ENCODE data around the gene TMPRSS13. TPM values are rescaled to one million over a fixed set of nuclear protein-coding genes. Genes with fewer than 3 reads are reported as not detected.

TMPRSS13 gene
- total and polyA plus RNA-seq, 5 donors: 0.07 to 0.11 TPM; not detected in 3

DNA sequence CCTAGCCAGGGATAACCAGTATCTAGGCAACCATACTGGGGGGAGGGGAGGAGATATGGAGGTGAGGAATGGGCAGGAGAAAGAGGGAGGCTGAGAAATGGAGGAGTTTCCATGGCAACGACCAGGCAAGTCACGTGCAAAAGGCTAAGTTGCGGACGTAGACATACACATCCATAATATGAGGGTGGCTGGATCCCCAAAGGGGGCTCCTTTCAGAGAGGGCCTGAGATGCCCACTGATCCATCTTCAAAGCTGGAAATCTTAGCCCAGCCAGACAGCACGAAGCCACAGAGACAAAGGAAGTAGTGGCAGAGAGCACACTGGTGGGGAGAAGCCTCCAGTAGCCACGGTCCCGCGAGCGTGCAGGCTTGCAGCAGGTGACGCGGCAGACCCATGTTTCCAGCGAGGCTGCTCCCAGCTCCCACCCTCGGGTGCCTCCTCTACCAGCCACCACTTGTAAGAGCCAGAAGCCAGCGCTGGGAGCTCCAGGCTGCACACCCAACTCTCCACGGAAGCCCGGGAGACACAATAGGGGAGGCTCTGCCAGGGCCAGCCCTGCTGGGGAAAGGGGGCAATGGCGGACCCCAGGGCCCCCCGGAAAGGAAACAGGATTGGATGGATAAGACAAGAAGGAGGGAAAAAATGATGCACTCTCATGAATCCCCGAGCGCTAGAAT lies 53.7 kb downstream of the TMPRSS13 start:
- no peaks in the 10 kb centered on the region for H3K9me3 ChIP-seq (ENCODE audit: control insufficient read depth, low read length)
- H3K27ac ChIP-seq (ENCODE audit: low read length): no peak overlapping the region
- peak overlapping the region; percentile 71 for H3K4me3 ChIP-seq (ENCODE audit: low read length)
- no peaks in the 10 kb centered on the region for H3K27me3 ChIP-seq (ENCODE audit: control insufficient read depth, insufficient read depth)
- DNase-seq (peak in 2 of 3 donors; percentile 67 to 73), ATAC-seq (peak; percentile 1)
- peaks cover 13% of the 10 kb centered on the region for H3K4me1 ChIP-seq (ENCODE audit: control insufficient read depth, insufficient read depth, low read length)
- 3% methylated on average over 20 of the region's 20 CpGs for WGBS
- intact Hi-C loops (cut with DNase I): no loop called here

DNA sequence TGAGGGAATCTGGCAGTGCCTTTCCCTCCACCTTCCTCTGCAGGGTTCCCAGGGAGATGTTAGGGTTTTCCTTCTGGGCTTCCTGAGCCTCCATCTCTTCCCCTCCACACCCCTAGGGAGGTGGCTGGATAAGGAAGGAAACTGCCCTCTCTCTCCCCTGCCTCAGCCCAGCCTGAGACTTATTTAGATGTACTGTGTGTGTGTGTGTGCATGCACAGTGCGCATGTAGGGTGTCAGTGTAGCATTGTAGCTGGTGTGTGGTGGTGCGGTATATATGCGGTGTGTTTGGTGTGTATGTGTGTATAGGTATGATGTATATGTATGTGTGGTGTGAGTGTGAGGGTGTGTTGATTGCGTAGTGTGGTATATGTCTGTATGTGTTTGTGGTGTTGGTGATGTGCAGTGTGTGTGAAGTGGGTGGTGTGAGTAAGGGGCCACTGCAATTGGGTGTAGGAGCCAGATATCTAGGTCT lies 54.3 kb downstream of the TMPRSS13 start:
- no peaks in the 10 kb centered on the region for H3K27me3 ChIP-seq (ENCODE audit: control insufficient read depth, insufficient read depth)
- no peak overlapping the region for H3K4me3 ChIP-seq (ENCODE audit: low read length)

DNA sequence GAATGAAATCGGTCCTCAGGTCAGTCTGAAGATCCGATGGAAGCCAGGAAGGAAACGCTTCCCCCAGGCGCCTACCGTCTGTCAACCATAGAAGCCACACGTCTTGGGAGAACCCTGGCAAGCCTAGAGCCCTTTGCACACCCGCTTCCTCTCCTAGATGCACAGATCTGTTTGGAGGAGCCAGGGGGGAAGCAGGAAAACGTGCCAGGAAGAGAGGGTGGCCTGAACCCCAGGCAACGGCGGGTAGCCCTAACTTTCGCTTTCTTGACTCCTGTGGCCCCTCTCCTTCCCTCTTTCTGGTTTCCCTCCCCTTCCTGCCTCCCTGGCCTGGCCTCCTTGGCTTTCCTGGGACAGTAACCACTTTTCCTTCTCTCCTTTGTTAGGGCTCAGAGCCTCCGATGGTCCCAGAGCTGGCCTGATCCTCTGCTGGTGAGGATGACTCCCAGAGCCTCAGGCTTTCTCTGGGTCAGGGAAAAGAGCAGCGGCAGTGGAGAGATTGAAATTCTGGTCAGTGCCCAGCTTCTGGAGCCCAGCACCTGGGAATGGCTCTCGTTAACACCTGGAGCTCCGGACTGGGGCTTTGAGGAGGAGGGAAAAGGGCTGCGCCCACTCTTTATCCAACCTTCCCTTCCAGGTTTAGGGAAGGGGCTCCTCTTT lies 54.8 kb downstream of the TMPRSS13 start:
- no peak overlapping the region for H3K4me3 ChIP-seq (ENCODE audit: low read length)
- intact Hi-C loops (cut with DNase I): no loop called here
- H3K4me1 ChIP-seq (ENCODE audit: control insufficient read depth, insufficient read depth, low read length): peaks cover 13% of the 10 kb centered on the region
- no peaks in the 10 kb centered on the region for H3K27me3 ChIP-seq (ENCODE audit: control insufficient read depth, insufficient read depth)
- DNase-seq (peak in 1 of 3 donors; percentile 56), ATAC-seq (no peak)
- no peaks in the 10 kb centered on the region for H3K9me3 ChIP-seq (ENCODE audit: control insufficient read depth, low read length)
- peak overlapping the region; percentile 2 for H3K27ac ChIP-seq (ENCODE audit: low read length)
- WGBS: 37% methylated on average over 16 of the region's 16 CpGs

More for the DNA sequence above, 54.3 kb downstream of the TMPRSS13 start:
- Histone ChIP-seq H3K4me1 (ENCODE audit: control insufficient read depth, insufficient read depth, low read length) (peaks cover 13% of the 10 kb centered on the region), H3K9me3 (ENCODE audit: control insufficient read depth, low read length) (no peaks in the 10 kb centered on the region), H3K27ac (ENCODE audit: low read length) (peak overlapping the region; percentile 2)
- ATAC-seq (peak in 1 of 2 donors; percentile 33), DNase-seq (no peak)
- intact Hi-C loops (cut with DNase I): no loop called here
- 61% methylated on average over 4 of the region's 4 CpGs for WGBS

DNA sequence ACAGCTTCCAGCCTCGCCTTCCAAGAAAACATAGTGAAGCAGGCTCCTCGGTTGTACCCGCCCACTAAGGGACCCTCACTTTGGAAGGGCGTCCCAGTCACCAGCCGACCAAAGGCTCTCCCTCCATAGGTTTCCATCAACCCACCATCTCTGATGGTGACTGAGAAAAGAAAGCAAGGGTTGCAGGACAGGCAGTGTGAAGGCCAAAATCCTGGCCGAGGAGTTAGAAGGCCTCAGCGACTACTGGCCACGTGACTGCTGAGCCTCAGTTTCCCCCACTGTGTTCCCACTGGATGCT lies 55.4 kb downstream of the TMPRSS13 start:
- no peak for DNase-seq
- 75% methylated on average over 8 of the region's 8 CpGs for WGBS
- H3K4me3 ChIP-seq (ENCODE audit: low read length): no peak overlapping the region
- H3K27ac ChIP-seq (ENCODE audit: low read length): no peak overlapping the region
- intact Hi-C loops (cut with DNase I): no loop called here
- H3K9me3 ChIP-seq (ENCODE audit: control insufficient read depth, low read length): no peaks in the 10 kb centered on the region
- H3K4me1 ChIP-seq (ENCODE audit: control insufficient read depth, insufficient read depth, low read length): peaks cover 13% of the 10 kb centered on the region
- H3K27me3 ChIP-seq (ENCODE audit: control insufficient read depth, insufficient read depth): no peaks in the 10 kb centered on the region
- ATAC-seq: no peak

DNA sequence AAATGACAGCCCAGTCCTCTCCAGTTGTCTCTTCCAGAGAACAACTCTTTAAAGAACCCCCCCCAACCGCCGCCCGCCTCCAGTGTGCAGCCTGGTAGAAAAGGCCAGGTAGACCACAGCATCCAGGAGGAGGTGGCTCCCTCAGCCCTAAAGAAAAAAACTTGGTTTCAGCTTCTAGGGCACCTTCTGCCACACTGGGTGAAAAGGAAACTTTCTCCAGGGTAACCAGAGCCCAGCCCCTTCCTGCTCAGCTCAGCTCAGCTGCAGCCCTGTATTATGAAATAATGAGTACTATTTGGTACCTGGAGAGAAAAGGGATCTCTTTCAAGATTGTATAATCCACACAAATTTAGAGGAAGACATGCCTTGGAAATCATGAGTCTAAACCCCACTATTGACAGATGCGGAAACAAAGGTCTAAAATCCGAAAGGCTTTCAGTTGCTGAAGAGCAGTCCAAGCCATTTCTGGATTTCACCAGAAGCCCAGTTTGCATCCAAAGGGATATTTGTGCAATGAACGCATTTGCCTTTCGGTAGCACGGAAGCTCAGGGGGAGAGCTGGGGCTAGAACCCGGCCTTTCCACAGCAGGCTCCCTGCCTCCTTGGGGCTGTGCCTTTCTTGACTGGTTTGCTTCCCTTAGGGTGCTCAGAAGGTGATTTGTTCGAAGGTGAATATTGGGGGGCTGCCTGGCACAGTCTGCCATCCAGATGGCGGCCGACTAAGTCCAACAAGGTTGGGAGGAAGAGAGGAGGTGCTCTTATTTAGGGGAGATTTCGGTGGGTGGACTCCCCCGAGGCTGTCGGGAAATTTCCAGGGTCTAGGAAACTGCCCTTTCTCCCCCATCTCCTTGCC lies 56.0 kb downstream of the TMPRSS13 start:
- ATAC-seq (no peak), DNase-seq (peak in 1 of 3 donors; percentile 47)
- Histone ChIP-seq H3K4me3 (ENCODE audit: low read length) (no peak overlapping the region), H3K9me3 (ENCODE audit: control insufficient read depth, low read length) (no peaks in the 10 kb centered on the region), H3K27ac (ENCODE audit: low read length) (no peak overlapping the region), H3K4me1 (ENCODE audit: control insufficient read depth, insufficient read depth, low read length) (peaks cover 13% of the 10 kb centered on the region), H3K27me3 (ENCODE audit: control insufficient read depth, insufficient read depth) (no peaks in the 10 kb centered on the region)
- intact Hi-C loops (cut with DNase I): no loop called here
- WGBS: 74% methylated on average over 15 of the region's 15 CpGs

DNA sequence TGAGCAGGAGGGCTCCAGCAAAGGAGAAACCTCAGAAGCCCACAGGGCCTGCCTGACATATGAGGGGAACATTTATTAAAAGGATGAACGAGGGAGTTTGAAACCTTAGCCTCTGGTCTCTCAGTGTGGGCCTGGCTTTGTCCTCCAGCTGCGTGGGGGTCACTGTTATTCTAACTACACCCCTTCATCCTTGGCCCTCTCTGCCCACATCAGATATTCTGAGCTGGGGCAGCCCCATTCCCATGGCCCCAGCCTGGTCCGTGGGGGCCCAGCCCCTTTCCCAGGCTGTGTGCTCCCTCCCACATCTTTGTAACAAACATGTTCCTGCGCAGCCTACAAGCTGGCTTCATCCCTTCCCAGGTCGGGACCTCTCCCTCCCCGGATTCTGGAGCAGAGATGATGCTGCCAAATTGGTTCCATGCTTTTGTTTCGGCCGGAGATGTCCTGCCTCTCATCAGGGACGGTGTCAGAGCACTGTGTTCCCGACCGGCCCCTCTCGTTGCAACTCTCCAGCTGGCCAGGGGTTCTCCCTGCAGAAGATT lies 56.7 kb downstream of the TMPRSS13 start:
- 37% methylated on average over 12 of the region's 12 CpGs for WGBS
- Histone ChIP-seq H3K4me1 (ENCODE audit: control insufficient read depth, insufficient read depth, low read length) (peaks cover 16% of the 10 kb centered on the region), H3K27ac (ENCODE audit: low read length) (no peak overlapping the region), H3K4me3 (ENCODE audit: low read length) (no peak overlapping the region), H3K9me3 (ENCODE audit: control insufficient read depth, low read length) (no peaks in the 10 kb centered on the region), H3K27me3 (ENCODE audit: control insufficient read depth, insufficient read depth) (no peaks in the 10 kb centered on the region)
- DNase-seq (peak in 1 of 3 donors; percentile 76), ATAC-seq (peak in 1 of 2 donors; percentile 9)
- intact Hi-C loops (cut with DNase I): no loop called here

DNA sequence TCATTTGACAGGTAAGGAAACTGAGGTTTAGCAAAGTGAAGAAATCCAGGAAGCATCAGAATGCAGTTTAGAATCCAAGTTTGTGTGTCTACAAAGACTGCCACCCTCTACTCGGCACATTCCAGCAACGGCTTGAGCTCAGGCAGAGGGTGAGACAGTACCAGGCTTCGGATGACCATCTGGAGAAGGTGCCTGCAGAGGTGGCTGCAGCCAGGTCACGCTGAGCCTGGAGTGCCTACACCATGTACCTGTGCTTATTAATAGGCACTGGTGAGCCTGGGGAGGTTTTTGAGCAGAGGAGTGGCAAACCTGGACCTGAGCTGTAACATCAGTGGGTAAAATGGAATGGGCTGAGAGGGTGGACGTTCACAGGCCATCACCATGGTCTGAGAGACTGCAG lies 57.4 kb downstream of the TMPRSS13 start:
- Histone ChIP-seq H3K4me1 (ENCODE audit: control insufficient read depth, insufficient read depth, low read length) (peaks cover 13% of the 10 kb centered on the region), H3K27me3 (ENCODE audit: control insufficient read depth, insufficient read depth) (no peaks in the 10 kb centered on the region), H3K27ac (ENCODE audit: low read length) (no peak overlapping the region), H3K4me3 (ENCODE audit: low read length) (no peak overlapping the region), H3K9me3 (ENCODE audit: control insufficient read depth, low read length) (no peaks in the 10 kb centered on the region)
- intact Hi-C loops (cut with DNase I): no loop called here
- ATAC-seq: no peak
- DNase-seq: no peak
- WGBS: 77% methylated on average over 5 of the region's 5 CpGs

DNA sequence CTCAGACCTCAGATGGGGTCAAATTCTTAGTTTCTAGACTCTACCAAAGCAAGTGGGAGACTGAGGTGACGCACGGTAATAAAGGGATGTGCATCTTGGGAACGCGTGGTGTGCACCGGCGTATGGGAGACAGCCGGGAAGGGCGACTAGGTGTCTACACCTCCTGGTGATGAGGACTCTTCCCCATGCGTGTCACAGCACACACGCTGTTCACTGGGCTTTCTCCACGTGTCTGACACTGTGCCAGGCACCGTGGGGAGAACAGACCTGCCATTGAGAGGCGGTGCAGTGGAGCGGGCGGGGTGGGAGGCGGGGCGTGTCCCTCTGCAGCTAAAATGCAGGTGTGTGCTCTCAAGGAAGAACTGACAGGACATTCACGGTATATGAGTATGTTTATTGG lies 58.0 kb downstream of the TMPRSS13 start:
- H3K4me1 ChIP-seq (ENCODE audit: control insufficient read depth, insufficient read depth, low read length): peaks cover 13% of the 10 kb centered on the region
- no peak overlapping the region for H3K27ac ChIP-seq (ENCODE audit: low read length)
- no peak for ATAC-seq
- intact Hi-C loops (cut with DNase I): no loop called here
- H3K27me3 ChIP-seq (ENCODE audit: control insufficient read depth, insufficient read depth): no peaks in the 10 kb centered on the region
- WGBS: 87% methylated on average over 18 of the region's 18 CpGs
- no peak for DNase-seq
- no peak overlapping the region for H3K4me3 ChIP-seq (ENCODE audit: low read length)
- no peaks in the 10 kb centered on the region for H3K9me3 ChIP-seq (ENCODE audit: control insufficient read depth, low read length)

DNA sequence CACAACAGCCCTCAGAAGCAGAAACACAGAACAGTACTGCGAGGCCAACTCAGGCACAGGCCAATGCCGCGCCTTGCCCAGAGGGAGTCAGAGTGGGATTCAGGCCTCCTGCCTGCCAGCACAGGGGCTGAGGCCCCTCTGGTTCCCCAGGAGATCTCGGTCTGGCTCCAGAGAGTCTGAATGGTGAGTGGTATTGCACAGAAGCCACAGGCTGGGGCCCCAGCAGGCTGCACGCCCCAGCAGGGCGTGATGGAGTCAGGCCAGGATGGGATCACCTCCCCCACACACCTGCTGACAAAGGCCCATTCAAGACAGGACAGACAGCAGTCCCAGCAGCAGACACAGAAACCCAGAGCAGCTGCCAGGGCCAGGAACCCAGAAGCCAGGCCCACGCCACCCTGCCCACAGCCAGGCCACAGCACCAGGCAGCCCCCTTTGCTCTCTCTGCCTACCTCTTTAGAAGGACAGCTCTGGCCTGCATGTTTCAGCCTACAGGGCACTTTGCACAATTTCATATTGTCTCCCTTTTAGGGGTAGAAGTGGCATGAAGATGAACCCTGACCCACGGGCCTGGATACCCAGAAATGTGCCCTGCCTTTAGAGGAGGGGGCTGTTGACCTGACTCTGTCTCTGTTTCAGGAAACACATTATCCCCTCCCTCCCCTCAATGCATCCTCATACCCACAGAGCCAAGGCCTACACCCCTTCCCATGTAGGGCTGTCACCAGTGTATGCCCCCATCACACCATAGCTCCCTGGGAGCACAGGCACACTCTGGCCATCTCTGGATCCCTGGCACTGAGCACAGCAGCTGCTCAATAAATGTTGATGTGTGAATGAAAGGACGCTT lies 58.9 kb downstream of the TMPRSS13 start:
- ATAC-seq (no peak), DNase-seq (no peak)
- no peaks in the 10 kb centered on the region for H3K9me3 ChIP-seq (ENCODE audit: control insufficient read depth, low read length)
- H3K27me3 ChIP-seq (ENCODE audit: control insufficient read depth, insufficient read depth): no peaks in the 10 kb centered on the region
- 62% methylated on average over 9 of the region's 9 CpGs for WGBS
- intact Hi-C loops (cut with DNase I): no loop called here
- peaks cover 13% of the 10 kb centered on the region for H3K4me1 ChIP-seq (ENCODE audit: control insufficient read depth, insufficient read depth, low read length)
- no peak overlapping the region for H3K4me3 ChIP-seq (ENCODE audit: low read length)
- no peak overlapping the region for H3K27ac ChIP-seq (ENCODE audit: low read length)

DNA sequence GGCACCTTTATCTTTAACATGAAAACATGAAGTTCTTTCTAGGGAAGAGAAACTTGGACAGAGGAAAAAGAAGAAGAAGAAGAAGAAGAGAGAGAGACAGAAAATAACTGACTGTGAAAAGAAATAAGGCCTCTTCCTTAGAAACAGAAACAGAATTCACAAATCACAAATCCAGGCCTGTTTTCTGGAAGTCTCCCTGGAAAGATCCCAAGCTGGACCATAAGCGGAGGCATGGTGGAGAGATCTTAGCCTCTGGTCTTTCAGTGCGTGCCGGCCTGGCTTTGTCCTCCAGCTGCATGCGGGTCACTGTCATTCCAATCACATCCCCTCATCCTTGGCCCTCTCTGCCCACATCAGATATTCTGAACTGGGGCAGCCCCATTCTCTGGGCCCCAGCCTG lies 59.6 kb downstream of the TMPRSS13 start:
- WGBS: 24% methylated on average over 4 of the region's 4 CpGs
- intact Hi-C loops (cut with DNase I): no loop called here

More for the DNA sequence above, 59.6 kb downstream of the TMPRSS13 start:
- ATAC-seq: no peak
- H3K27me3 ChIP-seq (ENCODE audit: control insufficient read depth, insufficient read depth): no peaks in the 10 kb centered on the region
- no peak overlapping the region for H3K27ac ChIP-seq (ENCODE audit: low read length)
- no peaks in the 10 kb centered on the region for H3K9me3 ChIP-seq (ENCODE audit: control insufficient read depth, low read length)
- DNase-seq: no peak
- no peak overlapping the region for H3K4me3 ChIP-seq (ENCODE audit: low read length)
- H3K4me1 ChIP-seq (ENCODE audit: control insufficient read depth, insufficient read depth, low read length): peaks cover 9% of the 10 kb centered on the region

Data from right cardiac atrium (tissue), 5 donors.